ENCODE data around the gene DYNC1I2.
A peak's percentile ranks its signal among the peaks of the same experiment; 100 is the strongest.

DYNC1I2 gene

GRCh38 chr2:171687287-171688128 lies at the start of gene DYNC1I2:
TSS of gene DYNC1I2 (plus strand) at chr2:171687469. CDS start at chr2:171690156, 2,687 bp downstream.
- H3K27me3 Mint-ChIP-seq: no peaks in the 10 kb centered on the region
- DNase-seq: peak; percentile 86
- peaks cover 26% of the 10 kb centered on the region for H3K4me1 Mint-ChIP-seq (ENCODE audit: low read depth)
- no peaks in the 10 kb centered on the region for H3K9me3 Mint-ChIP-seq
- peaks cover 36% of the 10 kb centered on the region for H3K36me3 Mint-ChIP-seq (ENCODE audit: low read depth)
- peak within 1 kb of the TSS; percentile 92 for H3K4me3 Mint-ChIP-seq
- H3K27ac Mint-ChIP-seq: peak within 1 kb of the TSS; percentile 94

- Mint-ChIP-seq H3K9me3 (peaks cover 16% of the 10 kb centered on the region), H3K27me3 (peaks cover 69% of the 10 kb centered on the region), H3K4me3 (no peak overlapping the region), H3K4me1 (ENCODE audit: low read depth) (no peaks in the 10 kb centered on the region), H3K36me3 (ENCODE audit: low read depth) (no peaks in the 10 kb centered on the region), H3K27ac (no peak overlapping the region)
- DNase-seq: no peak
These were observed 35.4 kb upstream of the DYNC1I2 start for GRCh38 chr2:171651667-171652415.

- no peak for DNase-seq
- H3K4me3 Mint-ChIP-seq: no peak overlapping the region
- H3K27me3 Mint-ChIP-seq: peaks cover 71% of the 10 kb centered on the region
- H3K27ac Mint-ChIP-seq: no peak overlapping the region
- no peaks in the 10 kb centered on the region for H3K36me3 Mint-ChIP-seq (ENCODE audit: low read depth)
- no peaks in the 10 kb centered on the region for H3K4me1 Mint-ChIP-seq (ENCODE audit: low read depth)
- peaks cover 16% of the 10 kb centered on the region for H3K9me3 Mint-ChIP-seq
These were observed 34.9 kb upstream of the DYNC1I2 start for GRCh38 chr2:171652416-171652785.

GRCh38 chr2:171655586-171655985 lies 31.7 kb upstream of the DYNC1I2 start:
- H3K9me3 Mint-ChIP-seq: peaks cover 14% of the 10 kb centered on the region
- no peak overlapping the region for H3K4me3 Mint-ChIP-seq
- peaks cover 56% of the 10 kb centered on the region for H3K27me3 Mint-ChIP-seq
- H3K27ac Mint-ChIP-seq: no peak overlapping the region
- no peak for DNase-seq
- no peaks in the 10 kb centered on the region for H3K36me3 Mint-ChIP-seq (ENCODE audit: low read depth)
- H3K4me1 Mint-ChIP-seq (ENCODE audit: low read depth): no peaks in the 10 kb centered on the region

- Mint-ChIP-seq H3K36me3 (ENCODE audit: low read depth) (no peaks in the 10 kb centered on the region), H3K9me3 (no peaks in the 10 kb centered on the region), H3K4me3 (no peak overlapping the region), H3K4me1 (ENCODE audit: low read depth) (no peaks in the 10 kb centered on the region), H3K27ac (no peak overlapping the region), H3K27me3 (peaks cover 13% of the 10 kb centered on the region)
- DNase-seq: no peak
These were observed 20.2 kb upstream of the DYNC1I2 start for GRCh38 chr2:171667041-171667440.

- H3K27me3 Mint-ChIP-seq: peaks cover 8% of the 10 kb centered on the region
- H3K4me1 Mint-ChIP-seq (ENCODE audit: low read depth): no peaks in the 10 kb centered on the region
These were observed 19.1 kb upstream of the DYNC1I2 start for GRCh38 chr2:171668183-171668582.

GRCh38 chr2:171669121-171669520 lies 18.1 kb upstream of the DYNC1I2 start:
- H3K4me1 Mint-ChIP-seq (ENCODE audit: low read depth): no peaks in the 10 kb centered on the region
- no peaks in the 10 kb centered on the region for H3K9me3 Mint-ChIP-seq
- H3K27me3 Mint-ChIP-seq: peaks cover 3% of the 10 kb centered on the region
- no peaks in the 10 kb centered on the region for H3K36me3 Mint-ChIP-seq (ENCODE audit: low read depth)
- H3K27ac Mint-ChIP-seq: no peak overlapping the region
- no peak for DNase-seq
- no peak overlapping the region for H3K4me3 Mint-ChIP-seq

More at GRCh38 chr2:171668183-171668582, 19.1 kb upstream of the DYNC1I2 start:
- no peaks in the 10 kb centered on the region for H3K9me3 Mint-ChIP-seq
- no peak overlapping the region for H3K27ac Mint-ChIP-seq
- no peak overlapping the region for H3K4me3 Mint-ChIP-seq
- no peak for DNase-seq
- H3K36me3 Mint-ChIP-seq (ENCODE audit: low read depth): no peaks in the 10 kb centered on the region

- Mint-ChIP-seq H3K36me3 (ENCODE audit: low read depth) (no peaks in the 10 kb centered on the region), H3K27ac (no peak overlapping the region), H3K4me3 (no peak overlapping the region), H3K27me3 (no peaks in the 10 kb centered on the region), H3K4me1 (ENCODE audit: low read depth) (no peaks in the 10 kb centered on the region), H3K9me3 (no peaks in the 10 kb centered on the region)
- no peak for DNase-seq
These were observed 16.6 kb upstream of the DYNC1I2 start for GRCh38 chr2:171670655-171671054.

GRCh38 chr2:171671867-171672266 lies 15.4 kb upstream of the DYNC1I2 start:
- Mint-ChIP-seq H3K27me3 (no peaks in the 10 kb centered on the region), H3K27ac (no peak overlapping the region), H3K36me3 (ENCODE audit: low read depth) (no peaks in the 10 kb centered on the region), H3K4me1 (ENCODE audit: low read depth) (no peaks in the 10 kb centered on the region), H3K4me3 (no peak overlapping the region), H3K9me3 (no peaks in the 10 kb centered on the region)
- no peak for DNase-seq

- H3K27ac Mint-ChIP-seq: no peak overlapping the region
- H3K36me3 Mint-ChIP-seq (ENCODE audit: low read depth): no peaks in the 10 kb centered on the region
- DNase-seq: no peak
- no peaks in the 10 kb centered on the region for H3K9me3 Mint-ChIP-seq
- H3K4me3 Mint-ChIP-seq: no peak overlapping the region
- H3K4me1 Mint-ChIP-seq (ENCODE audit: low read depth): no peaks in the 10 kb centered on the region
- peaks cover 4% of the 10 kb centered on the region for H3K27me3 Mint-ChIP-seq
These were observed 13.4 kb upstream of the DYNC1I2 start for GRCh38 chr2:171673905-171674304.

- H3K27ac Mint-ChIP-seq: no peak overlapping the region
- H3K27me3 Mint-ChIP-seq: peaks cover 4% of the 10 kb centered on the region
- no peaks in the 10 kb centered on the region for H3K4me1 Mint-ChIP-seq (ENCODE audit: low read depth)
- no peaks in the 10 kb centered on the region for H3K9me3 Mint-ChIP-seq
- no peak overlapping the region for H3K4me3 Mint-ChIP-seq
- DNase-seq: no peak
- no peaks in the 10 kb centered on the region for H3K36me3 Mint-ChIP-seq (ENCODE audit: low read depth)
These were observed 11.4 kb upstream of the DYNC1I2 start for GRCh38 chr2:171675810-171676345.

- Mint-ChIP-seq H3K27ac (no peak overlapping the region), H3K36me3 (ENCODE audit: low read depth) (no peaks in the 10 kb centered on the region), H3K9me3 (no peaks in the 10 kb centered on the region), H3K4me1 (ENCODE audit: low read depth) (no peaks in the 10 kb centered on the region), H3K4me3 (no peak overlapping the region), H3K27me3 (peaks cover 4% of the 10 kb centered on the region)
- DNase-seq: no peak
These were observed 8.7 kb upstream of the DYNC1I2 start for GRCh38 chr2:171678619-171679018.

- H3K27ac Mint-ChIP-seq: peak overlapping the region; percentile 94
- H3K27me3 Mint-ChIP-seq: no peaks in the 10 kb centered on the region
- peaks cover 28% of the 10 kb centered on the region for H3K4me1 Mint-ChIP-seq (ENCODE audit: low read depth)
These were observed 828 bp downstream of the DYNC1I2 start for GRCh38 chr2:171688129-171688465.

GRCh38 chr2:171692331-171692730 lies 5.1 kb downstream of the DYNC1I2 start:
- peaks cover 27% of the 10 kb centered on the region for H3K4me1 Mint-ChIP-seq (ENCODE audit: low read depth)
- no peaks in the 10 kb centered on the region for H3K9me3 Mint-ChIP-seq
- DNase-seq: no peak
- H3K27me3 Mint-ChIP-seq: no peaks in the 10 kb centered on the region
- no peak overlapping the region for H3K27ac Mint-ChIP-seq
- H3K4me3 Mint-ChIP-seq: no peak overlapping the region
- peaks cover 76% of the 10 kb centered on the region for H3K36me3 Mint-ChIP-seq (ENCODE audit: low read depth)

More at GRCh38 chr2:171688129-171688465, 828 bp downstream of the DYNC1I2 start:
- Mint-ChIP-seq H3K9me3 (no peaks in the 10 kb centered on the region), H3K4me3 (peak overlapping the region; percentile 92), H3K36me3 (ENCODE audit: low read depth) (peaks cover 42% of the 10 kb centered on the region)
- DNase-seq: no peak
